ENCODE measurements around the gene TRAF3IP1.
"Not testable (repeated sequence)": the region's sequence is repeated elsewhere in the genome, so short reads cannot be mapped to it uniquely, and the experiment has no call there.

TRAF3IP1 gene

DNA sequence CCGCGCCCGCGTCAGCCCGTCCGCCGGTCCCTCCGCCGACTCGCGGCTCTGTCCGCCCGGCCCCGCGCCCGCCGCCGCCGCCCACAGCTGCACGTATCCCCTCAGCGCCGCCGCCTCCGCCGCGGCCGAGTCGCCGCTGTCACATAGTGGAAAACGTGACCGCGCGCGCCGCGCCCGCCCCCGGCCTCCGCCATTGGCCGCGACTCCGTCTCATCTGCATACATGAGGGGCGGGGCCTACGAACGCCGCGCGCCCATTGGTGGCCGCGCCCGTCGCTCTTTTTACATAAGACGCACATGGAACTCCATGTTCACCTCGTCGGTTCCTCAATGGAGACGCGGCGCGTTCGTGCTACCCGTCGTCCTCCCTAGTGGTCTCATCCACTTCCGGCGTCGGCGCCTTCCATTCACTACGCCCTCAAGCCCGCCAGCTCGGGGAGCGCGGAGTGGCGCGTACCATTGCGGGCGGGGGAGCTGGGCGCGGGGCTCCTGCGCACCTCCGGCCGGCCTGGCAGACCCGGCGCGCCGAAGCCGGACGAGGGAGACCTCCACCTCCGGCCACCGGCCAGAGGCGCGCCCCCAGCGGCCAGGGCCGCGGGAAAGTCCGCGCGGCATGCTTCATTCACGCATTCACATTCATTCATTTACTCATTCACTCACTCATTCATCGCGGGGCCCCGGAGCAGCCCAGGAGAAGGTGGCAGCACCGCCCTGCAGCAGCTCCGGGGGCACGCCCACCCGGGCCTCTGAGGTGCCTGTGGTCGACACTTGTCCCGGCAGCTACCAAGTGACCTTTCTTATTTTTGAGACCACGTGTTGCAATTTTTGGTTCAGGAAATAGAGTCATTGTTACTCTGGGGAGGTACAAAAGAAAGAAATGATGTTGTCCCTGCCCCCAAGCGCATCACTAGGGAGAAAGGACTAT lies 31.4 kb upstream of the TRAF3IP1 start:
- DNase-seq = peak; percentile 95

DNA sequence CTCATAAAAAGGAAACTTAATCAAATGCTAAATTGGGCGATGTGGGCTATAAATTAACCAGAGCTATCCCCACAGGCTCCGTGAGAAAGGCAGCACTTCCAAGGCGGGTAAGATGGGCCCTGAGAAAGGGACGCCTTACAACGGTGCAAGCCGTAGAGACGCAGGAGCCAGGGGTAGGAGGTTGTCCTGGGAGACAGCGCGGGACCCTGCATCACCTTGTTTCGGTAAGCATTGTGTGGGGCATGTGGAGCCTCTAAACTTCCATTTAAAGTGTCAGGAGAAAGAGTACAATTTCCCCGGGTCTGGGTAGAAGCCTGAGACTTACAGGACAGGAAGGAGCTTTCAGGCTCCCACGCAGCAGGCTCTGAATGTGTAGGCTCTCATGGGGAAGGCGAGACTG lies 30.7 kb upstream of the TRAF3IP1 start:
- DNase-seq = no peak

- peak; percentile 96 for DNase-seq
These were observed 30.2 kb upstream of the TRAF3IP1 start for GRCh38 chr2:238290091-238290509.

GRCh38 chr2:238290715-238291549 lies 29.4 kb upstream of the TRAF3IP1 start:
- DNase-seq = no peak

GRCh38 chr2:238291550-238292281 lies 28.6 kb upstream of the TRAF3IP1 start:
- DNase-seq = no peak

GRCh38 chr2:238294046-238294392 lies 26.3 kb upstream of the TRAF3IP1 start:
- DNase-seq = no peak

DNA sequence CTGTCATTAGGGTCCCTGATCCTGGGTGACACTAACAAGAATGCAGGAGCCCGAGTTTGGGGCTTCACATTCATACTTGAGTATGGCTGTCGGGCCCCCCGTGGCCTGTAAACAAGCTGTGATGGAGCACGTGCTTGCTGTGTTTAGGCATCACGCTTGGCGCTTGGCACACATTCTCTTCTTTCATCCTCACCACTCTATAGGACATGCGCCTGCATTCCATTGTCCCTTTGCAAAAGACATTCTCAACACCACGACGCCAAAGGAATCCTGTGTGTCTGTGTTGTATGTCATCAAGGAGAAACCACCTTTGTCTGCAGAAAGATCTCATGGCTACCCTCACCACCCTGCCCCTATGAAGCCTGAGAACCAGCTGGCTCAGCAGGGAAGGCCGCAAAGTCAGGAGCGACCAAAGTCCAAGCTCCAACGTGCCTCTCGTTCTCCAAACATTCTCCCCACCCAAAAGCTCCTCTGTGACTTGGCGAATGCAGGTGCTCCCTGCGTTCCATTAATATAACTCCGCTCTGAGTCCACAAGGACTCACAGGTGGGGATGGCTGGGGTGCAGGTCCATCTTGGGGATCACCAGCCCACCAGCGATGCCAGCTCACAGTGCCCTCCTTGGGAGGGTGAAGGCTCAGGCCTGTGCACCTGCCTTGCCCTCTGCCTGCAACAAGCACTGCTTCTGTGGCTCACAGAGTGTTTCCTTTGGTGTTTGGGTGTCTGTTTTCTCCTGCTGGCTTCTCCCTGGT lies 25.8 kb upstream of the TRAF3IP1 start:
- DNase-seq = no peak

DNA sequence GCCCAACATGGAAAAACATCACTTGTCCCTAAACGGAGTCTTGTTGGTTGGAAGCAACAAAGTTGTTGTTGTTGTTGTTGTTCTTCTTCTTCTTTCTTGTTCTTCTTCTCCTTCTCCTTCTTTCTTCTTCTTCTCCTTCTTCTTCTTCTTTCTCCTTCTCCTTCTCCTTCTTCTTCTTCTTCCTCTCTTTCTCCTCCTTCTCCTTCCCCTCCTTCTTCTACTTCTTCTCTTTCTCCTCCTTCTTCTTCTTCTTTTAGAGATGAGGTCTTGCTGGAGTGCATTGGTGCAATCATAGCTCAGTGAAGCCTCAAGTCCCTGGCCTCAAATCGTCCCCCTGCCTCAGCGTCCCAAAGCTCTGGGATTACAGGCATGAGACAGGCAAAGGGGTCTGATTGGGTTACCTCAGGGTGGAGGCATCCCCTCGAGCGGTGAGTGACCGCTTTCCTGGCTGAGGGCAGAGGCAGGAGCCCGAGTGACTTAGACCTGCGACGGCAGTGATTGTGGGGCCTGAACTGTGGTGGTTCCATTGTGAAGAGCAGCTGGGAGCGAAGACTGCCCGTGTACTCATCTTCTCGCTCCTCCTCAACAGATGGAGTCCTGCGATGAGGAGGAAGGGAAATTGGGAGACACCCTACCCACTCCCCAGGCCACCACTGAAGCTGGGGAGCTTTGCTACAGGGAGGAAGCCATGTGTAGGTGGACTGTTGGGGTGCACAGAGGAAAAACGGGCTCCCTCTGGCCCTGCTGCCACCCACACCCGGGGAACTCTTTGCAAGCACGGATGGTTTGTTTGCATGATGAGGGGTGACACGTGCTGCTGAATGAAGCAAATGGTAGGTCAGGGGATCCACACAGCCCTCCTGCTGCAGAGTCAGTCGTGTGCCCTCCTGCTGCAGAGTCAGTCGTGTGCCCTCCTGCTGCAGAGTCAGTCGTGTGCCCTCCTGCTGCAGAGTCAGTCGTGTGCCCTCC lies 24.9 kb upstream of the TRAF3IP1 start:
- DNase-seq = no peak

DNA sequence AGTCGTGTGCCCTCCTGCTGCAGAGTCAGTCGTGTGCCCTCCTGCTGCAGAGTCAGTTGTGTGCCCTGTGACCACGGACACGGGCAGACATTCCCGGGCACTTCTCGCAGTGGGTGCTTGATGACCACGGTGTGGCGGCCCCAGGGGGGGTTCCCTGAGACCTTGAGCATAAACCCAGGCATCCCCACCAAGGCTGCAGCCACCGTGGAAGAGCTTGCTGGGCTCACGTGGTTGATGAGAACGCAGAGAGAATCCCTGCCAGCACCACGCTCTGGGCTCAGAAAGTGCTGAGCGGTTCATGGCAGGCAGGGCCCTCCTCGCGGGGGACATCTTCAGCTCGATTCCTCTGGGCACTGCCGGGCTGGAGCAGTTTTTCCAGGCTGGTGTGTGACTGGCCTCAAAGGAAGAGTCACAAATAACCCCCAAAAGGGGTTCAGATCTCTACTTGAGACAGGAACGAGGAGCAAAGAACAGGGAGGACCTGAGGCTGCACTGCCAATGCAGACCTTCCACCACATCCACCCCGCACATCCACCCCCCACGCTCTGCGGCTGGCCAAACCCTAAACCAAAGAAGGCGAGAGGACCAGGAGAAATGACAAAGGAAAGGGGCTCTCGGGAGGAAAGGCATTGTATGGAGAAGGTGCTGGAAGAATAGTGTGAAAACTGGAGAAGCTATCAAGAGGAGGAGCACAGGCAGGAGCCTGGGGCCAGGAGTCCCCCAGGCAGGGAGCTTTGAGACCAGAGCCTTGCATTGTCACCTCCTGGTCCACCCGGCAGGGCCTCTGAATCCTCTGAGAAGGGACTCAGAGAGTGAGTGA lies 23.5 kb upstream of the TRAF3IP1 start:
- no peak for DNase-seq

GRCh38 chr2:238299803-238300202 lies 20.5 kb upstream of the TRAF3IP1 start:
- no peak for DNase-seq

- DNase-seq = no peak
These were observed 18.2 kb upstream of the TRAF3IP1 start for GRCh38 chr2:238302087-238302486.

GRCh38 chr2:238302751-238303150 lies 17.6 kb upstream of the TRAF3IP1 start:
- DNase-seq = no peak

- DNase-seq = no peak
These were observed 16.2 kb upstream of the TRAF3IP1 start for GRCh38 chr2:238304116-238304515.

- DNase-seq = no peak
These were observed 15.0 kb upstream of the TRAF3IP1 start for GRCh38 chr2:238305092-238305862.

- no peak for DNase-seq
These were observed 14.2 kb upstream of the TRAF3IP1 start for GRCh38 chr2:238305965-238306671.

GRCh38 chr2:238306672-238306998 lies 13.7 kb upstream of the TRAF3IP1 start:
- no peak for DNase-seq

- no peak for DNase-seq
These were observed 12.1 kb upstream of the TRAF3IP1 start for GRCh38 chr2:238308177-238308576.

GRCh38 chr2:238310721-238311120 lies 9.6 kb upstream of the TRAF3IP1 start:
- not testable (repeated sequence) for DNase-seq
